ENCODE data around the gene SLCO4A1. TPM values are rescaled to one million over a fixed set of nuclear protein-coding genes. Genes with fewer than 3 reads are reported as not detected.

Gene SLCO4A1
- total RNA-seq, 4 donors from 2014 or later, result 1.8 to 51.2 (median 29.9) TPM

DNA sequence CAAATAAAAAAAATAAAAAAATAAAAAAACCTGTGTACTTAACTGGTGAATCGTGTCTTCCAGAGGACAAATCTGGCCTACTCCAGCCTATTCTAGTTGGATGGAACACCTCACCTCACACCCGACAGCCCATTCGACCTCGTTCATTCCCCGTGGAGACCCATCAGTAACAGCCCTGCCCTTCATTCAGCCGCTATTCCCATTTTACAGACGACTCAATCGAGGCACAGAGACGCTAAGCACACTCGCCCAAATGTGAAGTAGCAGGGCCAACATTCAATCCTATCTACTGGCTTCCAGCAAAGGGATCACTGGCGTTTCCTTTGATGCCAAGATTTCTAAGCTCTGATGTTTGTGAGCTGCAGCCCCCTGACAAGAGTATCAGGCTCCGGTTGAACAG, 64.6 kb downstream of the SLCO4A1 start:
- no peak overlapping the region for H3K27ac ChIP-seq
- H3K9me3 ChIP-seq, result no peaks in the 10 kb centered on the region
- H3K4me3 ChIP-seq, result no peak overlapping the region
- DNase-seq, result no peak
- H3K27me3 ChIP-seq, result peaks cover 0 to 8% of the 10 kb centered on the region in 2 donors
- no peaks in the 10 kb centered on the region for H3K36me3 ChIP-seq
- intact Hi-C loops (cut with DNase I; ENCODE audit: low total_unique reads), result no loop called here
- TF ChIP-seq POLR2A (IDR thresholded peaks at IDR 0.05), result no peak
- TF ChIP-seq, protein P1, sequence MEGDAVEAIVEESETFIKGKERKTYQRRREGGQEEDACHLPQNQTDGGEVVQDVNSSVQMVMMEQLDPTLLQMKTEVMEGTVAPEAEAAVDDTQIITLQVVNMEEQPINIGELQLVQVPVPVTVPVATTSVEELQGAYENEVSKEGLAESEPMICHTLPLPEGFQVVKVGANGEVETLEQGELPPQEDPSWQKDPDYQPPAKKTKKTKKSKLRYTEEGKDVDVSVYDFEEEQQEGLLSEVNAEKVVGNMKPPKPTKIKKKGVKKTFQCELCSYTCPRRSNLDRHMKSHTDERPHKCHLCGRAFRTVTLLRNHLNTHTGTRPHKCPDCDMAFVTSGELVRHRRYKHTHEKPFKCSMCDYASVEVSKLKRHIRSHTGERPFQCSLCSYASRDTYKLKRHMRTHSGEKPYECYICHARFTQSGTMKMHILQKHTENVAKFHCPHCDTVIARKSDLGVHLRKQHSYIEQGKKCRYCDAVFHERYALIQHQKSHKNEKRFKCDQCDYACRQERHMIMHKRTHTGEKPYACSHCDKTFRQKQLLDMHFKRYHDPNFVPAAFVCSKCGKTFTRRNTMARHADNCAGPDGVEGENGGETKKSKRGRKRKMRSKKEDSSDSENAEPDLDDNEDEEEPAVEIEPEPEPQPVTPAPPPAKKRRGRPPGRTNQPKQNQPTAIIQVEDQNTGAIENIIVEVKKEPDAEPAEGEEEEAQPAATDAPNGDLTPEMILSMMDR (IDR thresholded peaks at IDR 0.05), result no peak
- no peaks in the 10 kb centered on the region for H3K4me1 ChIP-seq

DNA sequence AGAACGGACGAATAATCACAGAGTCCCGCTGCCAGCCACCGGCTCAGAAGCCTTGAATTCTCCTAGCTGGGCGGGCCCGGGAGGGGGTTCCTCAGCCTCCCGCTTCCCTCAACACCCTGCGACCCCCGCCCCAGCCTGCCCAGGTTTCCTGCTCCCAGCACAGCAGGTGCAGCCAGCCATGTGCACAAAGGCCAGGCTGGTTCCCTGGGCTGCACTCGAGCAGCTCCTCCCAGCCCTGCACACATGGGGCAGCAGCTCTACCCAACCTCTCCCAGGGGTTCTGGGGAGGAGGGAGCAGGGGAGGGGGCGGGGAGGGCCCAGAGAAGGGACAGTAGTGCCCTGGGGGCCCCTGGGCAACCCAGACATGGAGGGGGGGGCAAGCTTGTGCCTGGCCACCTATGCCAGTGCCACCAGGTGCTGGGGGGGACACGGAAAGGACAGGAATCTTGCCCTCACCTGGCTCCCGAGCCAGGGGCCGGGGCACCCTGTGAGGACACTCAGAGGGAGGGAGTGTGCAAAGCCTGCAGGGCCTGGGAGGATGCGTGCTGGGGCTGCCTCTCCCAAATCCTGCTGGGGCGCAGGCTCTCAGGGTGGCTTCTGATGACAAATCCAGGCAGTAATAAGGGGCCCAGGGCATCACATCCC, 65.1 kb downstream of the SLCO4A1 start:
- no peak for DNase-seq
- Histone ChIP-seq H3K4me3 (no peak overlapping the region), H3K27me3 (peaks cover 0 to 8% of the 10 kb centered on the region in 2 donors), H3K4me1 (no peaks in the 10 kb centered on the region), H3K36me3 (no peaks in the 10 kb centered on the region), H3K27ac (no peak overlapping the region), H3K9me3 (no peaks in the 10 kb centered on the region)
- TF ChIP-seq POLR2A (IDR thresholded peaks at IDR 0.05), result no peak
- TF ChIP-seq, protein P1 (IDR thresholded peaks at IDR 0.05), result no peak
- intact Hi-C loops (cut with DNase I; ENCODE audit: low total_unique reads), result no loop called here

DNA sequence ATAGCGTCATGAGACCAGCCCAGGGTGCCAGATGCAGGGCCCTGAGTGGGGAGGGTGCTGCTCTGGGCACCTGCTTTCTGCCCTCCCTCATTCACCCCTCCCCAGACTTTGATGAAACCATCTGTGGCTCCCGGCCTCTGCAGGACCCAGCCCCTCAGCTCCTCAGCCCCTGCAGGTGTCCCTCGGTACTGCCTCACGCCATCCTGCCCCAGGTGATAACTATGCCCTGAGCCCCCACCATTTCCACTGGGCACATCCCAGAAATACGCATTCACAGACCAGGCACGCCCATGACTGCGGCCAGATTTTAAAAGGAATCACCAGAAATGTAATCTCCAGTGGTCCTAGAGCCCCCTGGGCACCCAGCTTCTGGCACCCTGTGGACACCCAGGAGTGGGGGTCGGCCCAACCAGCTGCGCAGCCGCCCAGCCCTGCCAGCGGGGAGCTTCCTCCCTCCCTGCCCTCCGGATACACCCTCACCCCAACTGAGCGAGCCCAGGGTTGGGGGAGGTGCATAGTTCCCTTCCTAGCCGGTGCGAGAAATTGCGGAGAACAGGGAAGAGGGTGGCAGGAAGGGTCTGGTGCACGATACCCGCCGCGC, 65.7 kb downstream of the SLCO4A1 start:
- no peak for TF ChIP-seq POLR2A (IDR thresholded peaks at IDR 0.05)
- TF ChIP-seq, protein P1 (IDR thresholded peaks at IDR 0.05), result peak in 1 of 4 experiments; percentile 9
- Histone ChIP-seq H3K4me1 (no peaks in the 10 kb centered on the region), H3K9me3 (no peaks in the 10 kb centered on the region), H3K4me3 (no peak overlapping the region), H3K27me3 (peaks cover 0 to 8% of the 10 kb centered on the region in 2 donors), H3K36me3 (no peaks in the 10 kb centered on the region), H3K27ac (no peak overlapping the region)
- intact Hi-C loops (cut with DNase I; ENCODE audit: low total_unique reads), result no loop called here
- DNase-seq, result no peak

DNA sequence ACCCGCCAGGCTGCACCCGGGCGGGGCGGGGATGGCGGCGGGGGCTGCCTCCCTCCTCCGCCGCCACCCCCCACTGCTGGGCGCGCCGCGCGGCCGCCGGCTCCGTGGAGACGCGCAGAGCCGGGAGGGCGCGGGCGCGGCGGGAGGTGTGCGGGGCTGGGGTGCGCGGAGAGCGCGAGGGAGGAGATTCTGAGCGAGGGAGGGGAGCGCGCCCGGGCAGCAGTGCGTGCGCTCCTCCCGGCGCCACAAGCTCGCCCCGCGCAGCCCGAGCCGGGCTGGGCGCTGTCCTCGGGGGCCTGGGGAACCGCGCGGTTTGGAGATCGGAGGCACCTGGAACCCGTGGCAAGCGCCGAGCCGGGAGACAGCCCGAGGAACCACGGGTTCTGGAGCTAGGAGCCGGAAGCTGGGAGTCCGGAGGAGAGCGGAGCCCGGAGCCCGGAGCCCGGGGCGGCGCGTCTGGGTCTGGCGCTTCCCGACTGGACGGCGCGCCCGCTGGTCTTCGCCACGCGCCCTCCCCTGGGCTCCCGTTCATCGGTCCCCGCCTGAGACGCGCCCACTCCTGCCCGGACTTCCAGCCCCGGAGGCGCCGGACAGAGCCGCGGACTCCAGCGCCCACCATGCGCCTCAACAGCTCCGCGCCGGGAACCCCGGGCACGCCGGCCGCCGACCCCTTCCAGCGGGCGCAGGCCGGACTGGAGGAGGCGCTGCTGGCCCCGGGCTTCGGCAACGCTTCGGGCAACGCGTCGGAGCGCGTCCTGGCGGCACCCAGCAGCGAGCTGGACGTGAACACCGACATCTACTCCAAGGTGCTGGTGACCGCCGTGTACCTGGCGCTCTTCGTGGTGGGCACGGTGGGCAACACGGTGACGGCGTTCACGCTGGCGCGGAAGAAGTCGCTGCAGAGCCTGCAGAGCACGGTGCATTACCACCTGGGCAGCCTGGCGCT, 66.6 kb downstream of the SLCO4A1 start, which contains the start of gene NTSR1:
Gene NTSR1 (plus strand): TSS at position 246 of the 946 bp plus-strand sequence. CDS start 372 bp downstream, at position 618.
- H3K9me3 ChIP-seq, result no peaks in the 10 kb centered on the region
- peaks cover 0 to 8% of the 10 kb centered on the region in 2 donors for H3K27me3 ChIP-seq
- H3K4me3 ChIP-seq, result no peak within 1 kb of the TSS
- no peaks in the 10 kb centered on the region for H3K36me3 ChIP-seq
- no peak for DNase-seq
- no peaks in the 10 kb centered on the region for H3K4me1 ChIP-seq
- TF ChIP-seq, protein P1 (IDR thresholded peaks at IDR 0.05), result no peak
- TF ChIP-seq POLR2A (IDR thresholded peaks at IDR 0.05), result no peak
- H3K27ac ChIP-seq, result no peak within 1 kb of the TSS
- intact Hi-C loops (cut with DNase I; ENCODE audit: low total_unique reads), result no loop called here

Data from uterus (tissue), 4 donors.